HS-5 (cell line): ENCODE data around the gene FHIT.

Experiments used
- DNase-seq: peaks from one replicate; pipeline ENCODE4 v3.0.0-alpha.2; 2012; ENCODE audit warnings: low read depth

Gene FHIT

GRCh38 chr3:61169621-61170251 lies 81.5 kb downstream of the FHIT start:
- DNase-seq: no peak

GRCh38 chr3:61168286-61168685 lies 83.0 kb downstream of the FHIT start:
- DNase-seq: no peak

DNA sequence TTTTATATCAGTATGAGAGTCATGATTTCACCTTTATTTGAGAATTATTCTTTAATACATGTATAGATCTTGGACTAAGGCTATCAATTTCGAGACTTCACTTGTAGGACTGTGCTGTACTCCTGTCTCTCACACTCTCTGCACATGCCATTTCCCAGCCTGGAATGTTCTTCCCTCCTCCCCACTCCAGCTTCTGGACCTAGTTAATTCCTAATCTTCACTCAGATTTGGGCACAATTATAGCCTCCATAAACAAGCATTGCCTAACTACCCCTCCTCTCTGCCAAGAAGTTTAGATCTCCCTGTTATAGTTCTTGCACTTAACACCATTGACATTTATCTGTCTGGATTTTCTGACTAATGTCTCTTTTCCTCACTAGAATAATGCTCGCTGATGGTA lies 88.3 kb downstream of the FHIT start:
- DNase-seq: no peak

DNA sequence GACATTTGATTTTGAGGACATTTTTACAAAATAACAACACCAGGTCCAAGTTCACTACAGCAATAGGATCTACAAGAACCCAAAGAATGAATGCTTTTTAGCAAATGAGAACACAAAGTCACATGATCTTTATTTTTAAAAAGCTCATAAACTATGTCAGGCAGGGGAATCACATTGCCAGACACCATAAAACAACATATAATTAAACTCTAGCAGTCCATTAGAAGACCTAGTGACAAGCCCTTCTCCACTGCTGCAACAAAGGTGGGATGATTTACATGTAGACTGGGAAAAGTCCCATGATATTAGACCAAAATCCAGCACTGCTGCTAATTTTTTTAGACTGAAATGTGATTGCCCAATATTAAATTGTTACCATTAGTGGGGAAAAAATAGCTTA lies 92.6 kb downstream of the FHIT start:
- DNase-seq: no peak

DNA sequence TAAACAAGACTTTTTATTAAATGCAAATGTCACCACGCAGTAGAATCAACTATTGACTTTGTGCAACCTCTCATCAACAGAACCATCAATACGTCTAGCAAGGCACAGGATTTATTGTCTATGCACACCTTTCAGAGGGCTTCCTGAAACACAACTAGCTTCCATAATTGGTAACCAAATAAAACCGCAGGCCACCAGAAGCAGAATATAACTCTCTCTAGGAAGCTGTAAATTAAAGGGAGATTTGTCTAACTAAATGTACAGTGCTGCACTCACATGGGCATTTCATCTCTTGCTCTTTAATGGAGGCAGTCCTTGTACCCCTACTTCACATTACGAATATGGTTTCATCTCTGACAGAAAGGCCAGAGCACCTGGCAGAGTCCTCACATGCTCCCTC lies 93.0 kb downstream of the FHIT start:
- DNase-seq: no peak

- DNase-seq: no peak
These were observed 93.8 kb downstream of the FHIT start for GRCh38 chr3:61157414-61157813.

GRCh38 chr3:61155701-61156292 lies 95.5 kb downstream of the FHIT start:
- DNase-seq: no peak

DNA sequence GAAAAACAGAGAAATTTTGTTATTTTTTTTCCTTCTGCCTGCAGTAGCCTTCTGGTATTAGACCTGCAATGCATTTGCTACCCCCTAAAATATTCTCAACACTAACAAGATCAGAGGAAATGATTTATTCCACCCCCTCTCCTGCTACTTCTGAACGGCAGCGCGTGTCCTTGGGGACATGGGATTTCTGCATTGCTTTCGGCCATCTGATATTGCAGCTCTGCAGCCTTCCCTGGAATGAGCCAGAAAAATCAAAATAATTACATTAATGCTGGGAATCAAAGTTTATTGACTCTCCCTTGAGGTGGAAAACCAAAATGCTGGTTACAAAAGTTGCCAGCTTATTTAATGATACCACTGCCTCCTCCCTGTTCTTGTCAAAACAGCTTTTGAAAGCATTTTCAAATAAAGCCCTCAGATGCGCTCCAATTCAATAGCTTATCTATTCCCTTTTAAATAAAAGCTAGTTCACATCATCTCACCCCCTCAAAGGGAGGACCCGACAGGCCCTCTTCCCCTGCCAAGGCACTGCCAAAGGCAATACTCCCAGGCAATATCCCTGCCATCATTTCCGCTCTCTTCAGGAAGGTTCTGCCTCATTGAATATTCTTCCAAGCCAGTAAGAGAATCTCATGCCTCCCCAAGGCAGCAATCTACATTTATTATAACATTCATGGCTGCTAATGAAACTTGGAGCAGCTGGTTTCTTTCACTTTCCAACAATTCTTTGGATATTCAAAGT lies 96.6 kb downstream of the FHIT start:
- no peak for DNase-seq

DNA sequence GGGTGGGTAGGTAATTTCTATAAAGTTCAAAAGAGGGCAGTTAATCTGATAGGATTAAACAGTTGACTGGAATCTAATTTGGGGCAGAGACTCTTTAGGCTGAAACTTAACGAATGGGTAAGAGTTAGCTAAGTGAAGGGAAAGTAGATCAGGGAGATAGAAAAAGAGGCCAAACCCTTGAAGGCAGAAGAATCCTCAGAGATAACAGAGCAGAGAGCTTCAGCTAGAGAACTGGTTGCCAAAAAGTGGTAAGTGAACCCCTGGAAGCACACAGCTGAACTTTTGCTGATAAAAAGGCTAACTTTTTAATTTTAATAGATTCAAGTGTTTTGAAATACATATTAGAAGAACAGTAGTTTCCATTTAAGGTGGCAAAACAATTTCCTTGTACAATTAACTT lies 99.2 kb downstream of the FHIT start:
- DNase-seq: no peak

GRCh38 chr3:61149236-61149635 lies 102.0 kb downstream of the FHIT start:
- DNase-seq: no peak

- DNase-seq: no peak
These were observed 105.0 kb downstream of the FHIT start for GRCh38 chr3:61146010-61146890.

DNA sequence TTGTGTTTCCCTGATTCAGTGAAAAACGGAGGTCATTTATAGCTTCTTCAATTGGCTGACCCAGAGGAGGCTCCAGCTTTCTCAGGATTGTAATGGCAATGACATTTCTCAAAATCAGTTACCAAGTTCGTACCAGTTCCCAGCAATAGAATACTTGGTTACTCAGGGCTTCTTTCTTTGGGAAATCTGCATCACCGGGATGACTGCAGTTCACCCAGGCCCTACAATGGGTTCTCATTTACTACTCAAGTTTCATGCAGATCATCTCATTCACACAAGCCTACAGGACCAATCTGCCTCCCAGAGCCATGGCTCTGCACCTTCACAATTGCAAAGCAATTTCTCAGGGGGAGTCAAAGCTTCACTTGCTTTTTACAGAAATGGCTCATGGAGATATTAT lies 109.6 kb downstream of the FHIT start:
- no peak for DNase-seq

- no peak for DNase-seq
These were observed 110.0 kb downstream of the FHIT start for GRCh38 chr3:61141227-61141626.

GRCh38 chr3:61139686-61140085 lies 111.6 kb downstream of the FHIT start:
- DNase-seq: no peak

GRCh38 chr3:61138401-61138800 lies 112.9 kb downstream of the FHIT start:
- no peak for DNase-seq

- DNase-seq: no peak
These were observed 115.1 kb downstream of the FHIT start for GRCh38 chr3:61136191-61136590.

DNA sequence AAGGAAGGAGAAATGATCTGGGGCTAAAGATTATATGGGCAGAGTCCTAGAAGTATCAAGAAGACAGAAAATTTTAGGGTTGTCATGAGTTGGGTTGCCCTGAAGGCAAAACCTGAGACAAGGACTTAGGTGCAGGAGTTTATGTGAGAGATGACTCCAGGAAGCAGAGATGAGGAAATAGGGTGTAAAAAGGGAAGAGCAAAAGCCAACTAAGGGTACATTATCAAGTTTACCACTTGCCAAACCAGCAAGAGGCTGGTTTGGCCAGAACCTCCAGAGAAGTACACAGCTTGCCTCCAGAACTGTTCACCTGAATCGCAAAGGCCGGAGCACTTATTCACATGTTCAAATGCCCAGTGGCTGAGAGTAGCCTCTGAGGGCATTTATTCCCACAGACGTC lies 116.7 kb downstream of the FHIT start:
- DNase-seq: no peak

DNA sequence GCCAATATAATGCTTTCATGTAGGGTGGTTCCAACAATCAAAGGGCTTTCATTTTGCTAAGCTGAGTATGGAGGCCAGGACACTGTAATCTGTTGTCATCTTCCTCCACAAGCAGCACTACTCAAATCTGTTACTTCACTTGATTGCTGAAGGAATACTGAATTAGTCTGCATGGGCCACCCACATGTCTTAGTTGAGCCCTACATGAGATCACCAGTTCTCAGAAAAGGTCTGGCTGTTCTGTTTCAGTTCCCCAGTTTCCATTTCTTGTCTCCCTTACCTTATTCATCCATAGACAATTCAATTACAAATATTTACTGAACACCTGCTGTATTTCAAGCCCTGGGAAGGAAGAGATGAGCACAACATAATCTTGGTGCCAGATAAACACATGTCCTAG lies 119.2 kb downstream of the FHIT start:
- no peak for DNase-seq

DNA sequence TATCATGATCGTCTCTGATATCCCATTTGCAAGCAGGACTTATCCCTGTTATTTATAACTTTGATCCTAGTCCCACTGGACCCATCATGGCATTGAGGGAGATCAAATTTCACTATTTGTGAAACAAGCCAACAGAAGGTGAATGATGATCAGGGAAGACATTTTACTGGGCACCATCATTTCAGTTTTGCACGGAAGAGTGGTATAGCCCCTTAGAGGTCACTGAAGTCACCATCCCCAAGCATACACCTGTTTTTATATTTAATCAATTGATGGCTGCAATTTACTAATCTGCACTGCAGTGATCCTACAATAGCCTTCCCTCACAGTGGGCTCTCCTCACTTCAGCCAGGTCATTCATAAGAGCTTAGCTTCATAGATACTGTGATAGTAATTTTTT lies 132.4 kb downstream of the FHIT start:
- DNase-seq: no peak

- DNase-seq: no peak
These were observed 134.0 kb downstream of the FHIT start for GRCh38 chr3:61117045-61117898.

DNA sequence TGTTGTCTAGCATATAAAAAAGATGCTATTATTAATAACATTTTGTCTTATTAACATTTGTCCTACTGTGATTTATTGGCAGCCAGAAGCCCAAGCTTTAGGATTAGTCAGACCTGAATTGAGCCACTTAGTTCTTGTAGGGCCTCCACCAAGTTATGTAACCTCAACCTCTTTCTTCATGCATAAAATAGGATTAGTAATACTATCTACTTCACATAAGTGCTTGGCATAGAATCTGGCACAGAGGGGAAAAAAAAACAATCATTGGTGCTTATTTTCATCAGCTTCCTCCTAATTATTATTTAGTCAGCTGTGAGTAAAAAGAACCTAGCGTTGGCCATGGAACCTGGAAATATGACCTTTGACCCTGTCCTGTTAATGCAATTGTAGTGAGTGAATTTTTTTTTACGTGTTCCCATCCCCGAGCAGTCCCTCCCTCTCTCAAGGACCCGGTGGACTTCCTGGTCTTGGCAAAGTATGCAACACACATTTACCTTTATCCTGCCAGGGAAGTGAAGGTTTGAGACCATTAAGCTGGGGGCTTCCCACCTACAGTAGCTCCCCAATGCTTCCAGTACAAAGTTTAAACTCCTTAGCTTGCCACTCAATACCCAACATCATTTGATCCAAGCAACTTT lies 136.8 kb downstream of the FHIT start:
- DNase-seq: no peak
